ENCODE data around the gene AGAP1. TPM values are rescaled to one million over a fixed set of nuclear protein-coding genes. Genes with fewer than 3 reads are reported as not detected.

AGAP1 gene
- total RNA-seq, 1 experiment from 2014 or later = 25.8 TPM

- H3K36me3 Mint-ChIP-seq (ENCODE audit: insufficient read depth in 1 of 3, low read depth in 3 of 3) = peaks cover 0 to 4% (median 0%) of the 10 kb centered on the region in 3 experiments; a peak in 2 of 7 replicates
- no peak overlapping the region for H3K27ac ChIP-seq (ENCODE audit: insufficient read length, low read depth, low read length)
Observed at GRCh38 chr2:235492850-235493344, 946 bp upstream of the AGAP1 start.

More at GRCh38 chr2:235492850-235493344, 946 bp upstream of the AGAP1 start:
- H3T11ph ChIP-seq (ENCODE audit: low read length) = no peak overlapping the region
- H3K9me3 Mint-ChIP-seq = peaks cover 2 to 13% of the 10 kb centered on the region in 2 experiments; a peak in 3 of 5 replicates
- no peak overlapping the region for H3K4ac ChIP-seq (ENCODE audit: low read depth, low read length)
- no peak overlapping the region for H3K14ac ChIP-seq (ENCODE audit: insufficient read depth, low read length)
- no peak overlapping the region for H4K5ac ChIP-seq (ENCODE audit: insufficient read length, low read depth, low read length)
- DNase-seq = peak; percentile 65
- no peak overlapping the region for H3K18ac ChIP-seq (ENCODE audit: insufficient read length, low read depth, low read length)
- no peak for TF ChIP-seq CTCF (conservative IDR thresholded peaks at IDR 0.05)
- peaks cover 20% of the 10 kb centered on the region for H3K23me2 ChIP-seq (ENCODE audit: insufficient read length, low read depth, low read length, poor library complexity, severe bottlenecking)
- no CpG with 5 or more reads among the region's 27 CpGs for WGBS (ENCODE audit: extremely low coverage, insufficient read length, low lambda C conversion rate)
- H3K23ac ChIP-seq (ENCODE audit: insufficient read length, low read depth, low read length) = no peak overlapping the region
- H3K4me3 Mint-ChIP-seq = peak overlapping the region; percentile 90 to 94
- no peak overlapping the region for H2AFZ ChIP-seq (ENCODE audit: low read length)
- peaks cover 32 to 35% of the 10 kb centered on the region in 2 experiments for H3K4me1 Mint-ChIP-seq
- H4K91ac ChIP-seq (ENCODE audit: insufficient read length, low read depth, low read length) = no peak overlapping the region
- H3K79me1 ChIP-seq (ENCODE audit: insufficient read depth, low read depth, low read length, poor library complexity, severe bottlenecking) = no peaks in the 10 kb centered on the region
- H2BK5ac ChIP-seq (ENCODE audit: insufficient read length, low read length) = no peak overlapping the region
- H4K20me1 ChIP-seq (ENCODE audit: control insufficient read depth, insufficient read depth, insufficient read length) = peaks cover 5% of the 10 kb centered on the region
- H3K27ac Mint-ChIP-seq = peak overlapping the region in 1 of 3 experiments; percentile 95; a peak in 2 of 7 replicates
- peaks cover 34% of the 10 kb centered on the region for H3K27me3 Mint-ChIP-seq (ENCODE audit: low read depth)
- no peak overlapping the region for H2AK5ac ChIP-seq (ENCODE audit: insufficient read length, low read length)
- H3K9ac ChIP-seq (ENCODE audit: extremely low read depth, insufficient read length, low read length) = no peak overlapping the region
- H2BK20ac ChIP-seq (ENCODE audit: low read depth, low read length, poor library complexity, severe bottlenecking) = no peak overlapping the region
- no peak overlapping the region for H2BK12ac ChIP-seq (ENCODE audit: insufficient read length, low read depth, low read length)
- H3K27me3 ChIP-seq (ENCODE audit: insufficient read depth, low read length) = no peaks in the 10 kb centered on the region
- no peak overlapping the region for H2BK15ac ChIP-seq (ENCODE audit: low read depth, low read length)
- H3K4me1 ChIP-seq (ENCODE audit: insufficient read depth, low read length) = no peaks in the 10 kb centered on the region; the same call in 1 of the 2 replicates
- no peak overlapping the region for H4K8ac ChIP-seq (replicated peaks; ENCODE audit: insufficient read length, low read depth, low read length)
- H3K4me2 ChIP-seq (ENCODE audit: insufficient read depth, insufficient read length, low read length) = peak overlapping the region; percentile 77
- H3K56ac ChIP-seq (ENCODE audit: insufficient read length, low read depth, low read length) = no peak overlapping the region
- no peaks in the 10 kb centered on the region for H3K9me3 ChIP-seq (ENCODE audit: control insufficient read depth, low read depth, low read length)
- no peak overlapping the region for H2BK120ac ChIP-seq (ENCODE audit: low read depth, low read length, poor library complexity, severe bottlenecking)
- peaks cover 13% of the 10 kb centered on the region; the same call in 1 of the 2 replicates for H3K79me2 ChIP-seq (ENCODE audit: insufficient read depth, low read length)

Data from H9 (cell line).